HG03045 (cell line): ENCODE data around the gene RPL27.

Experiments
- ATAC-seq: cut with Tn5 transposase; IDR thresholded peaks from one replicate; pipeline ENCODE4 v1.9.1; 2021; ENCODE audit warnings: mild to moderate bottlenecking, moderate library complexity; ENCODE audit not compliant: unreplicated experiment

Gene RPL27

DNA sequence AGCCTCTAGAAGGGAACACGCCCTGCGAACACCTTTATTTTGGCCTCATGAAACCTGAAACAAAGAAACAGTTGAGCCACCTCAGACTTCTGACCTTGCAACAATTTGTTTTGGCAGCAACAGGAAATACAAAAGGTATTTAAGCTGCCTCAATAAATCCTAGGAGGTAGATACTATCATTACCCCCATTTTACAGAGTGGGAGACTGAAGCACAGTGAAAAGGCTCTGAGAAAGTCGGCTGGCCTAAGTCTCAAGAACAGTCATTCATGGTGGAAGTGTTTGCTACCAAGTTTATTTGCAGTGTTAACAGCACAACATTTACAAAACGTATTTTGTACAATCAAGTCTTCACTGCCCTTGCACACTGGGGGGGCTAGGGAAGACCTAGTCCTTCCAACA lies 45.8 kb downstream of the RPL27 start:
- ATAC-seq, result no peak

DNA sequence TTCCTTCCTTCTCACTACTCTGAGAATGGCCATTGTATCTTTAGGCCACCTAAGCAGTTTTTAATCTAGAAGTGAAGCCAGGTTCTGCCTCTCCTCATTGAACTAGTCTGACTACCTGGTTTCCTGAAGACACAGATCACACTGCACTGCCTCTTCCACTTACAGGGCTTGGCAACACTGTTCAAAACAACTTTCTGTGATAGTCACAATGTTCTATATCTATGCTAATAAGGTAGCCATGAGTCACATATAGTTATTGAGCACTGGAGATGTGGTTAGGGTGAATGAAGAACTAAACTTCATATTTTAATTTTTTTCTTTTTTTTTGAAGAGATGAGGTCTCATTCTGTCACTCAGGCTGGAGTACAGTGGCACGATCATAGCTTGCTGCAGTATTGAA lies 53.8 kb downstream of the RPL27 start:
- ATAC-seq, result no peak
